Measurements from ENCODE around the gene WRAP73.

Gene WRAP73

DNA sequence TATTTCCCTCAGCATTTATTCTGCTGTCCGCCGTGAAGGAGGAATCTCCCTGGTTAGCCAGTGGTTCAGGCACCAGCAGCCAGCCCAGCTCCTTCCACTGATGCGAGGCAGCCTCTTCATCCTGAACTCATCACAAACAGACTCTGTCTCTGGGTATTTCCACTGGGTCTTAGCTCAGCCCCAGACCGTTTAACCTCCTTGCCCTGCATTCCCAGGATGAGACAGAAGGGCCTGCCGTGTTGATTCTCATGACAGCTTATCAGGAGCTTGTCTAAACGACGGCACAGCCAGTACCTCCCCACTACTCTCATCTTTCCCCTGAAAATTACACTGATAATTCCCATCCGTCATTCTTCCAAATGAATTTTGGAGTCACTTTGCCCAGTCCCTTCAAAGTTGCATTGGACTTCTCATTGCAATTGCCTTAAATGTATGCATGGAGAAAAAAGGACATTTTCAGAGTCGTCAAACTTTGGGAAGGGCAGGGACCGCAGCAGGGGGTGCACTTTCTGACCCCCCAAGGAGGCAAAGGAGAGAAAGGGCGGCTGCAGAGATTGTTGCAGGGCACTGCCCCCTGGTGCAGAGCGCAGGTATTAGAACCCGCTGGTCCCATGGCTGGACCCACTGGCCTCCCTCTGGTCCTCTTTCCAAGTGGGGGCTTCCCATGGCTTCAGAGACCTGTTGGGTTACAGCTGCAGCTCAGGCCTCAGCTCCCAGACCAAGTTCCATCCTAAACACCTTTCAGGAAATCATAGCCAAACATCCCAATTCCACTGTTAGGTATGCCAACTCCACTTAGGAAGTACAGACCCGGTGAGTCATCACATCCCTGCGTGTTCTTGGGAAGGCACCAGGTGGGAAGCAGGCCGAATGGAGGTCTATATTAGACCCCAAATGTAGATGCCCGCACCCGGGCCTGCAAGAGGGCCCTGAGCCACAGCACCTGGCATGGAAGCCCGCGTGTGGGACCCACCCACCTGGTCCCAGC lies 34.9 kb downstream of the WRAP73 start:
- Mint-ChIP-seq H3K36me3 (ENCODE audit: low read depth) (no peaks in the 10 kb centered on the region), H3K4me1 (peaks cover 58% of the 10 kb centered on the region), H3K9me3 (no peaks in the 10 kb centered on the region), H3K27ac (no peak overlapping the region), H3K4me3 (no peak overlapping the region), H3K27me3 (ENCODE audit: low read depth, poor library complexity) (peaks cover 24% of the 10 kb centered on the region)
- TF ChIP-seq, protein P1, sequence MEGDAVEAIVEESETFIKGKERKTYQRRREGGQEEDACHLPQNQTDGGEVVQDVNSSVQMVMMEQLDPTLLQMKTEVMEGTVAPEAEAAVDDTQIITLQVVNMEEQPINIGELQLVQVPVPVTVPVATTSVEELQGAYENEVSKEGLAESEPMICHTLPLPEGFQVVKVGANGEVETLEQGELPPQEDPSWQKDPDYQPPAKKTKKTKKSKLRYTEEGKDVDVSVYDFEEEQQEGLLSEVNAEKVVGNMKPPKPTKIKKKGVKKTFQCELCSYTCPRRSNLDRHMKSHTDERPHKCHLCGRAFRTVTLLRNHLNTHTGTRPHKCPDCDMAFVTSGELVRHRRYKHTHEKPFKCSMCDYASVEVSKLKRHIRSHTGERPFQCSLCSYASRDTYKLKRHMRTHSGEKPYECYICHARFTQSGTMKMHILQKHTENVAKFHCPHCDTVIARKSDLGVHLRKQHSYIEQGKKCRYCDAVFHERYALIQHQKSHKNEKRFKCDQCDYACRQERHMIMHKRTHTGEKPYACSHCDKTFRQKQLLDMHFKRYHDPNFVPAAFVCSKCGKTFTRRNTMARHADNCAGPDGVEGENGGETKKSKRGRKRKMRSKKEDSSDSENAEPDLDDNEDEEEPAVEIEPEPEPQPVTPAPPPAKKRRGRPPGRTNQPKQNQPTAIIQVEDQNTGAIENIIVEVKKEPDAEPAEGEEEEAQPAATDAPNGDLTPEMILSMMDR (IDR thresholded peaks at IDR 0.05): peak; percentile 72
- peak; percentile 65 for DNase-seq

DNA sequence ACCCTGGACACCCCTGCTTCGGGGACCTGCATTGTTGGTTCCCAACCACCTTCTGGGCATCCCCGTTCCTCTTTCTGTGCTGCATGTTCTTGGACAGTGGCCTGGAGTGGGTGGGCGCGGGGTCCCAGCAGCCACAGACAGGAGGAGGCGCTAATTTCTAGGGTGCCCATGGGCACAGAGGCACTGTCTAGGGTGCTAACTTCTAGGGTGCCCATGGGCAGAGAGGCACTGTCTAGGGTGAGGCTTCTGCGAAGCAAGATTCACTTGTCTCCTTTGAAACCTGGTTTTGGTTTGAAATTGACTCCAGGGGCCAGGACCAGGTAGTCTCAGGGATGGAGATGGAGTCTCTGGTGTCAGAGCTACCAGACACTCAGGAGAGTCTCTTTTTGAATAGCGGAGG lies 37.8 kb downstream of the WRAP73 start:
- DNase-seq: no peak
- H3K9me3 Mint-ChIP-seq: no peaks in the 10 kb centered on the region
- TF ChIP-seq, protein P1 (IDR thresholded peaks at IDR 0.05): no peak
- H3K27me3 Mint-ChIP-seq (ENCODE audit: low read depth, poor library complexity): peaks cover 18% of the 10 kb centered on the region
- peak overlapping the region; percentile 45 for H3K4me3 Mint-ChIP-seq
- no peak overlapping the region for H3K27ac Mint-ChIP-seq
- H3K36me3 Mint-ChIP-seq (ENCODE audit: low read depth): no peaks in the 10 kb centered on the region
- H3K4me1 Mint-ChIP-seq: peaks cover 70% of the 10 kb centered on the region

DNA sequence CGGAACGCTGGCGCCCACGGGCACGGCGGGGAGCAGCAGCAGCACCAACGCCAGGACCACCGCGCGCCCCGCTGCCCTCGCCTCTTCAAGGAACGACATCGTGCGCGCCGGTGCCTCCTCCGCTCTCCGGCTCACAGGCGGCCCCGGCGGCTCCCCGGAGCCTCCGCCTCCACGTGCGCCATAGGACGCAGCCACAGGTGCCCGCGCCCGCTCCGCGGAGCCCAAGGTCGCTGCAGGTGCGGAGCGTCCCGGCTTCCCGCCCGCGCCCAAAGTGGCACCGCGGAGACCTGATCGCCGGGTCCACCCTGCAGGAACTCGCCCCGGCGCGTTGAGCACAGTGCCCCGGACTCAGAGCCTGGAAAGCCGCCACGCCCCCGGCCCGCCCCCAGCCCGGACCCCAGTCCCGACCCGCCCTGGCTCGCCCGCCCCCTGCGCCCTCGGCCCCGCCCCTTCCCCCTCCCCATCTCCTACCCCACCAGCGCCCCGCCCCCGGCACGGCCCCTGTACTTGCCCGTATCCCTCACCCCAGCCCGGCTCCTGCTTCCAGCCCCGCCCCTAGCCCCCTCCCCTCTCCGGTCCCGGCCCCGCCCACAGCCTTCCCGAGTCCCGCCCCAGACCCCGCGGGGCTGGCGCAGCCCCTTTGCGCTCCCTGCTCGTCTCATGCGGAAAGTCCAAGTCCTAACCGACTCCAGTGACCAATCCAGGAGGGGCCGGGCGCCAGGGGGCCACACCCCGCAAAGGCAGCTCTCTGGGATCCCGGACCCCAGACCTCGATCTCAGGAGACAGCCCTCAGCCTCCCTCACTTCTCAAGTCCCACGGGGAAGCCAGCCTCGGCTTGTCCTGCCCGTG lies 38.5 kb downstream of the WRAP73 start, which contains the start of gene MEGF6:
MEGF6 (minus strand) TSS at position 339 of the 850 bp plus-strand sequence; CDS start at position 99, 240 bp downstream.
- no peaks in the 10 kb centered on the region for H3K36me3 Mint-ChIP-seq (ENCODE audit: low read depth)
- H3K9me3 Mint-ChIP-seq: no peaks in the 10 kb centered on the region
- no peak within 1 kb of the TSS for H3K27ac Mint-ChIP-seq
- peaks cover 18% of the 10 kb centered on the region for H3K27me3 Mint-ChIP-seq (ENCODE audit: low read depth, poor library complexity)
- peak within 1 kb of the TSS; percentile 85 for H3K4me3 Mint-ChIP-seq
- H3K4me1 Mint-ChIP-seq: peaks cover 74% of the 10 kb centered on the region
- peak; percentile 99 for DNase-seq
- TF ChIP-seq, protein P1 (IDR thresholded peaks at IDR 0.05): no peak

DNA sequence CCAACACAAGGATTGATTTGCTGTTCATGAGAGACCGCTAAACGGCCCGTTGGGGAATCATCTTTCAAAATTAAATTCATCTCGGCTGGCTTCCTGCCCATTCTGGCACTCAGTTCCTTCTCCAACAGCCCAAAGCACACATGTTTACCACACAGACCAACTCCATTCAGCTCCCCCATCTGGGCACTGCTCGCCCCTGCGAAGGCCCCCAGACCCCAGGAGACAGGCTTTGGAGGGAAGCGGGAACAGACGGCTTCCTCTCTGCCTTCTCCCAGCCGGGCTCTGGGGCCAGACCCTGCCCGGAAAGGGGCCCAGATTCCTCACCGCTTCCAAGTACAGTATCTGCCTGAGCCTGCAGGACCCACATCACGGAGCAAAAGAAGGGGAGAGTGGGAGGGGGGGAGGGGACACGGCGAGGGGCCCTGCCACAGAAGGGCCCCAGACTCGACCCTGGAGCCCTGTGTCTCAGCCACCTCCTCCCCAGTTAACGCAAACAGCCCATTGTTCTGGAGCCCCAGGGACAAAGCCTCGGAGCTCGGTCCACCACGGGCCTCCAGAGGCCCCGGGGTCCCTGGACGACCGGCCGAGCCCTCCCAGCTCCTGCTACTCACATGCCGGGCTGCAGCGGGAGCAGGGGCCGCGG lies 39.3 kb downstream of the WRAP73 start:
- Mint-ChIP-seq H3K4me3 (peak overlapping the region; percentile 85), H3K4me1 (peaks cover 74% of the 10 kb centered on the region)
- TF ChIP-seq, protein P1 (IDR thresholded peaks at IDR 0.05): no peak

DNA sequence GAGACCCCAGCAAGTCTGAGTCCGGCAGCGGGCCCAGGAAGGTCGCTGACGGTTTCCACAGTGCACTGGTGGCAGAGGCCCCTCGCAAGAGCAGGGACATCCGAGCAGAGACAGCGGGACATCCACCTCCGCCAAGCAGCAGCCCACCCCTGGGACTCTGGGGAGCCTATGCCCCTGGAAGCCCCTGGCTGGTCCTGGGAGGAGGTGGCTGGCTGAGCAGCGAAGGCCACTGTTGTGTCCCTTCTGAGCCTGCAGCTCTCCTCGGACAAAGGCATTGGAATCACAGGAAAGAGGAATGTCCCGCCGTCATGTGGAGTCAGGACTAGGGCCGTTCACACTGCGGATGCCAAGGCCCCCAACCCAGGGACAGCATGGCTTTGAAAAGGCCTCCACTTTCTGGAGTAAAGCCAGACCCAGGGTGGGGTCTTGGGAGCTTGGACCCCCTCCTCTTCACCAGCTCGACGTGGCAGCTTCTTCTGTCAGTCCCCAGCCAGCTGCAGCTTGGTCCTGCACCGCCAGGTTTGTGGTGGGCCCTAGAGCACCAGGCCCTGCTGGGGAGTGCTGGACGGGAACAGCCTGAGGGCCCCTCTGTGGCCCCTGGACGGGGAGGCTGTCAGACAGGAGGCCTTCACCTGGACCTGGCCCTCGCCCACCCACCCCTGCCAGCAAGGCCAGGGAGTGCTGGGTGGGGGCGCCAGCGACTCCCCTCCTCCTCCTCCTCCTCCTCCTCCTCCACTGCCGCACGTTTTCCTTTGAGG lies 40.0 kb downstream of the WRAP73 start:
- Mint-ChIP-seq H3K4me1 (peaks cover 72% of the 10 kb centered on the region), H3K9me3 (no peaks in the 10 kb centered on the region), H3K27me3 (ENCODE audit: low read depth, poor library complexity) (peaks cover 8% of the 10 kb centered on the region), H3K27ac (no peak overlapping the region), H3K36me3 (ENCODE audit: low read depth) (no peaks in the 10 kb centered on the region), H3K4me3 (peak overlapping the region; percentile 85)
- TF ChIP-seq, protein P1 (IDR thresholded peaks at IDR 0.05): no peak
- no peak for DNase-seq

More for the DNA sequence above, 39.3 kb downstream of the WRAP73 start:
- H3K36me3 Mint-ChIP-seq (ENCODE audit: low read depth): no peaks in the 10 kb centered on the region
- peak; percentile 50 for DNase-seq
- peaks cover 15% of the 10 kb centered on the region for H3K27me3 Mint-ChIP-seq (ENCODE audit: low read depth, poor library complexity)
- H3K9me3 Mint-ChIP-seq: no peaks in the 10 kb centered on the region
- no peak overlapping the region for H3K27ac Mint-ChIP-seq

Data from nephron progenitor cell (in vitro differentiated cells).